Thoracic aorta (tissue), 2 donors: ENCODE results near the gene CIPC. TPM values are rescaled to one million over a fixed set of nuclear protein-coding genes. Genes with fewer than 3 reads are reported as not detected.

Experiments used
- ATAC-seq: fragments of 150-250 bp; one replicate; pipeline ENCODE4 v1.8.0; 2017; ENCODE audit warnings: low read depth; ENCODE audit not compliant: insufficient number of reproducible peaks, low FRiP score
- DNase-seq: peaks from one replicate; pipeline ENCODE4 v3.0.0-alpha.2; 2020; ENCODE audit warnings: low spot score
- H3K27ac ChIP-seq, 2 donors: fragments of 200-600 bp; sonication (generic); 1 replicate in 1 of 2; 2 replicates in 1 of 2; pipeline ENCODE4 v1.5.1; 2016; ENCODE audit warnings: mild to moderate bottlenecking in 2 of 2, moderate library complexity in 2 of 2
- H3K27me3 ChIP-seq: fragments of 200-600 bp; sonication (generic); replicated peaks from 2 replicates; pipeline ENCODE4 v1.6.0; 2016; ENCODE audit warnings: mild to moderate bottlenecking; ENCODE audit not compliant: insufficient read depth
- H3K36me3 ChIP-seq: fragments of 200-600 bp; sonication (generic); one replicate; pipeline ENCODE4 v1.5.1; 2016
- H3K4me1 ChIP-seq, 2 donors: fragments of 200-600 bp; sonication (generic); 1 replicate in 1 of 2; 2 replicates in 1 of 2; pipeline versions ENCODE4 v1.5.1 to v1.6.0; 2016; ENCODE audit warnings: low read depth in 2 of 2, mild to moderate bottlenecking in 1 of 2; ENCODE audit not compliant: control insufficient read depth in 1 of 2
- H3K4me3 ChIP-seq: fragments of 200-600 bp; sonication (generic); 2 replicates; pipeline ENCODE4 v1.5.1; 2016; ENCODE audit warnings: mild to moderate bottlenecking
- H3K9me3 ChIP-seq: fragments of 200-600 bp; sonication (generic); 2 replicates; pipeline ENCODE4 v1.5.1; 2016
- CTCF ChIP-seq: fragments of 200-600 bp; sonication (generic); IDR thresholded peaks from one replicate; pipeline ENCODE4 v1.5.1; 2019; ENCODE audit warnings: antibody characterized with exemption
- total RNA-seq, 2 donors: library from RNA; depleted of rRNA; stranded (reverse); fragments of >200 nt; gene quantifications; one replicate each; pipeline versions ENCODE4 v1.1.0 to v1.2.3, GENCODE V29; 2016

The CIPC gene
- total RNA-seq, 2 donors from 2014 or later, result 38.3 to 44.4 TPM

DNA sequence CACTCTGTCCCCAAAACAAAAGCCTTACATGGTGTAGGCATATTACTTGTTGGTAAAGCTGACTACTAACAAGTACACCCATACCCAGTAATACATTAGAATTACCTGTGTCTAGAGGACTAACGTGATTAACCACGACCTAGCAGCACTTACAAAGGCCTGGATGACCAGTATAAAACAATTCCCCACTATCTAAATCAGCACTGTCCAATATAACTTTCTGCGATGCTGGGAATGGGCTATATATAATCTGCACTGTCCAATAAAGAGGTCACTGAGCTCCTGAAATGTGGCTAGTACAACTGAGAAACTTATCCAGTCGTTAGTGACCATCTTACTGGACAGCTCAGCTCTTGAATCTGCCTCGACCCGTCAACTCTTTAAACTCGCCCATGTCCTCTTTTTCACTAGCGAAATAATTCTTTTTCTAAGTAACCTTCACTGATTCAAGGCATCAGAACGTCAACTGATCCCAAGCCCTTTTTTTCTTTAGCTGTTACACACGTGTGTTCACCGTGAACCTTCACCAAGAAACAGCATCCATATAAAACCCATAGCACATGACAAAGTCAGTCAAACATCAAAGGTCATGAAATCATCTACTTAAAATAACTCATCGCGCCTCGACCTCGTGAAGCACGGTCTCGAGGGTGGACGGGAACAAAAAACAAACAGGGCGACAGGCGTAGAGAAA, 905 bp upstream of the CIPC start:
- no peaks in the 10 kb centered on the region for H3K9me3 ChIP-seq
- H3K27ac ChIP-seq, result peak overlapping the region; percentile 98
- H3K4me3 ChIP-seq, result peak overlapping the region; percentile 96
- no peak for TF ChIP-seq CTCF
- DNase-seq, result no peak
- peaks cover 26 to 43% of the 10 kb centered on the region in 2 donors for H3K4me1 ChIP-seq
- peak; percentile 26 for ATAC-seq
- no peaks in the 10 kb centered on the region for H3K27me3 ChIP-seq
- no peaks in the 10 kb centered on the region for H3K36me3 ChIP-seq

GRCh38 chr14:77098529-77099353, 683 bp downstream of the CIPC start:
- Histone ChIP-seq H3K9me3 (no peaks in the 10 kb centered on the region), H3K4me3 (peak overlapping the region; percentile 96), H3K4me1 (peaks cover 36 to 56% of the 10 kb centered on the region in 2 donors), H3K36me3 (no peaks in the 10 kb centered on the region), H3K27me3 (no peaks in the 10 kb centered on the region), H3K27ac (peak overlapping the region; percentile 98)
- ATAC-seq, result peak; percentile 25
- peak; percentile 63 for DNase-seq
- no peak for TF ChIP-seq CTCF

GRCh38 chr14:77099425-77100167, 1.5 kb downstream of the CIPC start:
- DNase-seq (no peak), ATAC-seq (no peak)
- Histone ChIP-seq H3K27me3 (no peaks in the 10 kb centered on the region), H3K36me3 (no peaks in the 10 kb centered on the region), H3K27ac (peak overlapping the region; percentile 98), H3K4me3 (peak overlapping the region; percentile 96), H3K9me3 (no peaks in the 10 kb centered on the region), H3K4me1 (peaks cover 44 to 64% of the 10 kb centered on the region in 2 donors)
- TF ChIP-seq CTCF, result no peak

DNA sequence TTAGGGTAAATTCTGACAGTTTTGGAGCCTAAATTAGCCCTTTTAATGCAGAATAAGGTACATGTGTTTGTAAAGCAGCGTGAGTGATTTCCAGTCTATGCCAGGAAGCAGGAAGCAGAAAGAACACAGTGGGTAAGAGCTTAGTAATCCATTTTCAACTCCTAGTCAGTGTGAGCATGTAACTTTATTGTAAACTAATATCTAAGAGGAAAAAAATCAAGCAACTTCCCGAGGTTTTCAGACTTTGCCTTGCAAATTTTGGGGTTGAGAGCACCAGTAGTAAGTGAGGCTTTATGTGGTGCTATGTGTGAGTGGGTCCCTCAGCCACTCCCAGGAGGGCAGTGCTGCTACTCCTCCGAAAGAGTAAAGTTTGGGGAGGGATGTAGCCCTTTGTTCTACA, 2.9 kb downstream of the CIPC start:
- Histone ChIP-seq H3K27ac (peak overlapping the region; percentile 98), H3K36me3 (no peaks in the 10 kb centered on the region), H3K4me1 (peaks cover 57 to 78% of the 10 kb centered on the region in 2 donors), H3K9me3 (no peaks in the 10 kb centered on the region), H3K4me3 (peak overlapping the region; percentile 9), H3K27me3 (no peaks in the 10 kb centered on the region)
- DNase-seq, result no peak
- no peak for TF ChIP-seq CTCF
- ATAC-seq, result no peak

DNA sequence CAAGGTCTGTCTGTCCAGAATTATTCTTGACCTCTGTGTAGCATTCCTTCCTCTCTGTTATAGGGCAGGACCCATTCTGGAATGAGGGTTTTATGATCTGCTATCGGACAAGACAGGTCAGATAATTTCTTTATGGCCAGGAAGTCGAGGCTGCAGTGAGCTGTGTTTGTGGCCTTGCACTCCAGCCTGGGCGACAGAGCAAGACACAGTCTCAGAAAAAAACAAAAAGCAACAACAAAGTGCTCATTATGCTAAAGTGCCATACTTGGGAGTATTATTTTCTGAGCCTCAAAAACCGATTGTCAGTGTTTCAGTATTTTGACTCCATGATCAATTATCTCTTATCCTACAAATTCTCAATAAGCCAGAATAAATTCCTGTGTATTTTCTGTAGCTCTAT, 4.1 kb downstream of the CIPC start:
- DNase-seq (no peak), ATAC-seq (no peak)
- no peaks in the 10 kb centered on the region for H3K9me3 ChIP-seq

More for the DNA sequence above, 4.1 kb downstream of the CIPC start:
- Histone ChIP-seq H3K36me3 (no peaks in the 10 kb centered on the region), H3K27ac (peak overlapping the region; percentile 98), H3K4me3 (no peak overlapping the region), H3K27me3 (no peaks in the 10 kb centered on the region), H3K4me1 (peaks cover 64 to 81% of the 10 kb centered on the region in 2 donors)
- no peak for TF ChIP-seq CTCF
